ENCODE results near the gene GAGE12H. TPM values are rescaled to one million over a fixed set of nuclear protein-coding genes. Genes with fewer than 3 reads are reported as not detected.

Gene GAGE12H
- total and polyA plus RNA-seq, 4 donors: not detected

- H3K36me3 ChIP-seq (ENCODE audit: control insufficient read depth in 4 of 4, insufficient read depth in 4 of 4, low read length in 4 of 4): no peaks in the 10 kb centered on the region
- no peak for DNase-seq
- ATAC-seq (ENCODE audit: insufficient read depth, low FRiP score): no peak
- no peak overlapping the region for H3K9ac ChIP-seq (ENCODE audit: insufficient read depth in 1 of 2, low read length in 2 of 2)
- H3K9me3 ChIP-seq (ENCODE audit: control insufficient read depth in 4 of 4, insufficient read depth in 3 of 4, low read length in 3 of 4): no peaks in the 10 kb centered on the region
- no peak for TF ChIP-seq CTCF (IDR thresholded peaks at IDR 0.05; ENCODE audit: control extremely low read depth, extremely low read depth)
- no peak overlapping the region for H3K4me3 ChIP-seq
- H3K4me1 ChIP-seq (ENCODE audit: control insufficient read depth in 5 of 5, insufficient read depth in 5 of 5, low read length in 5 of 5): no peaks in the 10 kb centered on the region
- WGBS, 2 donors: 83 to 91% methylated on average over 2 of the region's 2 CpGs
- H3K27ac ChIP-seq (ENCODE audit: low read depth in 1 of 2, low read length in 1 of 2): no peak overlapping the region
- no peaks in the 10 kb centered on the region for H3K27me3 ChIP-seq (ENCODE audit: control insufficient read depth in 3 of 3, insufficient read depth in 3 of 3, low read length in 2 of 3)
Observed at GRCh38 chrX:49618574-49618973, 38.8 kb downstream of the GAGE12H start.

- TF ChIP-seq CTCF (IDR thresholded peaks at IDR 0.05; ENCODE audit: control extremely low read depth, extremely low read depth): no peak
- Histone ChIP-seq H3K27me3 (ENCODE audit: control insufficient read depth in 3 of 3, insufficient read depth in 3 of 3, low read length in 2 of 3) (no peaks in the 10 kb centered on the region), H3K4me3 (no peak overlapping the region), H3K4me1 (ENCODE audit: control insufficient read depth in 5 of 5, insufficient read depth in 5 of 5, low read length in 5 of 5) (no peaks in the 10 kb centered on the region), H3K36me3 (ENCODE audit: control insufficient read depth in 4 of 4, insufficient read depth in 4 of 4, low read length in 4 of 4) (no peaks in the 10 kb centered on the region), H3K9ac (ENCODE audit: insufficient read depth in 1 of 2, low read length in 2 of 2) (no peak overlapping the region), H3K9me3 (ENCODE audit: control insufficient read depth in 4 of 4, insufficient read depth in 3 of 4, low read length in 3 of 4) (peaks cover 0 to 15% (median 5%) of the 10 kb centered on the region in 4 donors), H3K27ac (ENCODE audit: low read depth in 1 of 2, low read length in 1 of 2) (no peak overlapping the region)
- DNase-seq (peak in 2 of 3 donors; percentile 23 to 49), ATAC-seq (ENCODE audit: insufficient read depth, low FRiP score) (no peak)
- 31 to 77% methylated on average over 31 to 33 of the region's 33 CpGs for WGBS, 2 donors
Observed at GRCh38 chrX:49627086-49627777, 47.5 kb downstream of the GAGE12H start.

Small RNA genes lying within 50 kb of the gene (small RNA-seq; reads per million reads assigned to genes)
- gene GAGE12B (ENCODE audit: low replicate concordance): not detected

Other genes starting within 250 kb of the GAGE12H start
- gene GAGE13, start 248.4 kb upstream of the GAGE12H start, total RNA-seq: not detected
- gene GAGE13, start 248.4 kb upstream of the GAGE12H start, polyA plus RNA-seq: not detected
- gene GAGE12C, start 47.8 kb upstream of the GAGE12H start, total RNA-seq: not detected
- gene GAGE12C, start 47.8 kb upstream of the GAGE12H start, polyA plus RNA-seq: not detected
- not detected for gene GAGE12D, start 38.2 kb upstream of the GAGE12H start, total RNA-seq
- gene GAGE12D, start 38.2 kb upstream of the GAGE12H start, polyA plus RNA-seq: not detected
- not detected for gene GAGE12E, start 28.7 kb upstream of the GAGE12H start, total RNA-seq
- not detected for gene GAGE12E, start 28.7 kb upstream of the GAGE12H start, polyA plus RNA-seq
- not detected for gene GAGE12F, start 19.1 kb upstream of the GAGE12H start, total RNA-seq
- gene GAGE12F, start 19.1 kb upstream of the GAGE12H start, polyA plus RNA-seq: not detected
- not detected for gene GAGE12G, start 9.5 kb upstream of the GAGE12H start, total RNA-seq
- not detected for gene GAGE12G, start 9.5 kb upstream of the GAGE12H start, polyA plus RNA-seq
- gene GAGE2A, start 9.5 kb downstream of the GAGE12H start, total RNA-seq: under 1 TPM in 1 of 2 donors, not detected in 1; 0.52 TPM
- gene GAGE2A, start 9.5 kb downstream of the GAGE12H start, polyA plus RNA-seq: not detected
- gene GAGE1, start 19.1 kb downstream of the GAGE12H start, total RNA-seq: under 1 TPM in 1 of 2 donors, not detected in 1; 0.49 TPM
- not detected for gene GAGE1, start 19.1 kb downstream of the GAGE12H start, polyA plus RNA-seq
- gene PAGE1, start 116.0 kb downstream of the GAGE12H start, total RNA-seq: not detected
- not detected for gene PAGE1, start 116.0 kb downstream of the GAGE12H start, polyA plus RNA-seq
- not detected for gene PAGE4, start 249.4 kb downstream of the GAGE12H start, total RNA-seq
- not detected for gene PAGE4, start 249.4 kb downstream of the GAGE12H start, polyA plus RNA-seq

Measured in lung (tissue), 13 donors.